Nephron progenitor cell (in vitro differentiated cells): ENCODE measurements around the gene KIF26B.
A peak's percentile ranks its signal among the peaks of the same experiment; 100 is the strongest.

ENCODE experiments used
- DNase-seq: peaks from one replicate; pipeline ENCODE4 v3.0.0; 2021
- H3K27ac Mint-ChIP-seq: 2 replicates; pipeline ENCODE4 v1.8.0; 2021; ENCODE audit warnings: mild to moderate bottlenecking, moderate library complexity, mixed read lengths
- H3K27me3 Mint-ChIP-seq: 2 replicates; pipeline ENCODE4 v1.8.0; 2021; ENCODE audit warnings: mild to moderate bottlenecking, low read depth, mixed read lengths; ENCODE audit not compliant: poor library complexity
- H3K36me3 Mint-ChIP-seq: 2 replicates; pipeline ENCODE4 v1.8.0; 2021; ENCODE audit warnings: low read depth, mixed read lengths
- H3K4me1 Mint-ChIP-seq: 2 replicates; pipeline ENCODE4 v1.8.0; 2021; ENCODE audit warnings: mixed read lengths
- H3K4me3 Mint-ChIP-seq: 2 replicates; pipeline ENCODE4 v1.8.0; 2021; ENCODE audit warnings: mild to moderate bottlenecking, moderate library complexity, mixed read lengths
- H3K9me3 Mint-ChIP-seq: 2 replicates; pipeline ENCODE4 v1.8.0; 2021; ENCODE audit warnings: mild to moderate bottlenecking, moderate library complexity, mixed read lengths
- CTCF ChIP-seq: fragments of 200-600 bp; sonication (generic); IDR thresholded peaks from 2 replicates; pipeline ENCODE4 v1.5.0; 2021; ENCODE audit warnings: antibody characterized with exemption

The KIF26B gene

GRCh38 chr1:245229051-245229450 lies 74.3 kb downstream of the KIF26B start:
- no peak for DNase-seq
- H3K4me3 Mint-ChIP-seq, result no peak overlapping the region
- H3K27ac Mint-ChIP-seq, result no peak overlapping the region
- peaks cover 40% of the 10 kb centered on the region for H3K4me1 Mint-ChIP-seq
- no peak for TF ChIP-seq CTCF
- no peaks in the 10 kb centered on the region for H3K9me3 Mint-ChIP-seq
- H3K36me3 Mint-ChIP-seq, result peaks cover 16% of the 10 kb centered on the region
- H3K27me3 Mint-ChIP-seq, result no peaks in the 10 kb centered on the region

- Mint-ChIP-seq H3K4me1 (peaks cover 34% of the 10 kb centered on the region), H3K36me3 (peaks cover 16% of the 10 kb centered on the region), H3K27me3 (no peaks in the 10 kb centered on the region), H3K27ac (no peak overlapping the region), H3K9me3 (no peaks in the 10 kb centered on the region), H3K4me3 (no peak overlapping the region)
- no peak for DNase-seq
- TF ChIP-seq CTCF, result no peak
Observed at GRCh38 chr1:245232931-245233330, 78.1 kb downstream of the KIF26B start.

GRCh38 chr1:245234217-245235081 lies 79.7 kb downstream of the KIF26B start:
- no peak for TF ChIP-seq CTCF
- DNase-seq, result peak; percentile 43
- Mint-ChIP-seq H3K36me3 (peaks cover 18% of the 10 kb centered on the region), H3K4me3 (peak overlapping the region; percentile 54), H3K4me1 (peaks cover 40% of the 10 kb centered on the region), H3K27ac (peak overlapping the region; percentile 84), H3K9me3 (no peaks in the 10 kb centered on the region), H3K27me3 (no peaks in the 10 kb centered on the region)

- Mint-ChIP-seq H3K27ac (peak overlapping the region; percentile 84), H3K4me3 (peak overlapping the region; percentile 54), H3K9me3 (no peaks in the 10 kb centered on the region), H3K27me3 (no peaks in the 10 kb centered on the region), H3K36me3 (peaks cover 12% of the 10 kb centered on the region), H3K4me1 (peaks cover 41% of the 10 kb centered on the region)
- TF ChIP-seq CTCF, result no peak
- no peak for DNase-seq
Observed at GRCh38 chr1:245235156-245235555, 80.4 kb downstream of the KIF26B start.

- peaks cover 33% of the 10 kb centered on the region for H3K4me1 Mint-ChIP-seq
- DNase-seq, result no peak
- H3K27ac Mint-ChIP-seq, result peak overlapping the region; percentile 41
- peaks cover 12% of the 10 kb centered on the region for H3K36me3 Mint-ChIP-seq
- no peak overlapping the region for H3K4me3 Mint-ChIP-seq
- no peaks in the 10 kb centered on the region for H3K27me3 Mint-ChIP-seq
- H3K9me3 Mint-ChIP-seq, result no peaks in the 10 kb centered on the region
- TF ChIP-seq CTCF, result no peak
Observed at GRCh38 chr1:245240648-245241165, 85.9 kb downstream of the KIF26B start.
